Tibial nerve (tissue), 3 donors: Measurements from ENCODE around the gene ZNF45.

Experiments used
- POLR2A ChIP-seq, 2 donors: fragments of 450-650 bp; IDR thresholded peaks; one replicate each; pipeline ENCODE4 v1.6.1; 2017; ENCODE audit warnings: antibody characterized with exemption in 2 of 2, mild to moderate bottlenecking in 2 of 2, moderate library complexity in 2 of 2
- TF ChIP-seq, protein P1 (sequence below), 5 experiments: fragments of 200-600 bp in 3 of 5; fragments of 450-650 bp in 2 of 5; sonication (generic) in 3 of 5; IDR thresholded peaks; one replicate each; pipeline ENCODE4 v1.5.1; 2016 to 2019; ENCODE audit warnings: antibody characterized with exemption in 5 of 5, mild to moderate bottlenecking in 3 of 5, moderate library complexity in 2 of 5

DNA sequence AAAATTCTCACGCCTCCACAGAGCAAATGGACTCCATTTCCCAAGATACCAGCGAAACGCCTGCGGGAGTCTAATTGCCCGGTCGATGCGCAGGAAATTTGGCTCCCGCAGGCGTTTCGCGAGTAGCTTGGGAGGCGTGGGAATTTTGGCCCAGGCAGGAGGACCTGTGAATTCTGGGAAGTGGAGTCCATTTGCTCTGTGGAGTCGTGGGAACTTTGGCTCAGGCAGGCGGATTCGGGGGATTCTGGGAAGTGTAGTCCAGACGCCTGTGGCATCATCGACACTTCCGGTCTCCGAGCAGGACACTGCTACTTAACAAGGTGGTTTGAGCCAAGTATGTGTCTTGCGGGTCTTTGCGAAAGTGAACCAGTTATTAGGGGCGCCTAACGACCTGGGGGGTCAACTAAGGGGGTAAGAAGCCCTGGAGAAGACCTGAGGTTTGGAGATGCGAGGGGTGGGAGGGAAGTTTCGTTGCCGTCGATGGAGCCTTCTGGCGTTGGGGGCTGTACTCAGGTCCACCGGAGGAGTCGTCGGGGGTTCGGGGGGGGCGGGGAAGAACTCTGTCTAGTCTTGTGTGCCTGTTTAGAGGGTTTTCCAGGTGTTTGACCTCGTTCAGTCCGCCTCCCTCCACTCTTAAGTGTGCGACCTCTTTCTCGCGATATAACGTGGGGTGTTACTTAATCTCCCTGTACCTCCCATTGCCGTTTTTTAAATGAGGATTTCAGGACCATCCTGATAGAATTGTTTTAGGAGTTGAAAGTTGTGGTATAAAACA, 49.0 kb upstream of the ZNF45 start, which contains the start of gene ZNF155:
- TF ChIP-seq, protein P1, sequence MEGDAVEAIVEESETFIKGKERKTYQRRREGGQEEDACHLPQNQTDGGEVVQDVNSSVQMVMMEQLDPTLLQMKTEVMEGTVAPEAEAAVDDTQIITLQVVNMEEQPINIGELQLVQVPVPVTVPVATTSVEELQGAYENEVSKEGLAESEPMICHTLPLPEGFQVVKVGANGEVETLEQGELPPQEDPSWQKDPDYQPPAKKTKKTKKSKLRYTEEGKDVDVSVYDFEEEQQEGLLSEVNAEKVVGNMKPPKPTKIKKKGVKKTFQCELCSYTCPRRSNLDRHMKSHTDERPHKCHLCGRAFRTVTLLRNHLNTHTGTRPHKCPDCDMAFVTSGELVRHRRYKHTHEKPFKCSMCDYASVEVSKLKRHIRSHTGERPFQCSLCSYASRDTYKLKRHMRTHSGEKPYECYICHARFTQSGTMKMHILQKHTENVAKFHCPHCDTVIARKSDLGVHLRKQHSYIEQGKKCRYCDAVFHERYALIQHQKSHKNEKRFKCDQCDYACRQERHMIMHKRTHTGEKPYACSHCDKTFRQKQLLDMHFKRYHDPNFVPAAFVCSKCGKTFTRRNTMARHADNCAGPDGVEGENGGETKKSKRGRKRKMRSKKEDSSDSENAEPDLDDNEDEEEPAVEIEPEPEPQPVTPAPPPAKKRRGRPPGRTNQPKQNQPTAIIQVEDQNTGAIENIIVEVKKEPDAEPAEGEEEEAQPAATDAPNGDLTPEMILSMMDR (IDR thresholded peaks at IDR 0.05), result no peak
- TF ChIP-seq POLR2A (IDR thresholded peaks at IDR 0.05), result peak in 1 of 2 donors; percentile 17
